GM12865 (cell line): ENCODE data around the gene ATP5PO.

ENCODE experiments used
- DNase-seq: peaks from one replicate; pipeline ENCODE4 v3.0.0; 2010; ENCODE audit warnings: low read depth
- H3K4me3 ChIP-seq: 2 replicates; pipeline ENCODE4 v1.5.1; 2011; ENCODE audit warnings: mild to moderate bottlenecking, low read depth, low read length, control low read depth
- CTCF ChIP-seq: IDR thresholded peaks from 2 replicates; pipeline ENCODE4 v1.5.1; 2011; ENCODE audit warnings: low read length, control low read depth, low read depth, inconsistent platforms; ENCODE audit not compliant: insufficient read depth; ENCODE audit errors: missing control alignments

ATP5PO gene

GRCh38 chr21:33890187-33890586 is 25.4 kb downstream of the ATP5PO start:
- TF ChIP-seq CTCF = no peak
- no peak overlapping the region for H3K4me3 ChIP-seq
- no peak for DNase-seq

GRCh38 chr21:33886321-33886720 is 29.3 kb downstream of the ATP5PO start:
- DNase-seq = no peak
- no peak overlapping the region for H3K4me3 ChIP-seq
- no peak for TF ChIP-seq CTCF

- H3K4me3 ChIP-seq = no peak overlapping the region
- DNase-seq = no peak
- TF ChIP-seq CTCF = no peak
These were observed 30.5 kb downstream of the ATP5PO start for GRCh38 chr21:33885172-33885514.

GRCh38 chr21:33884376-33885171 is 31.0 kb downstream of the ATP5PO start:
- no peak for DNase-seq
- TF ChIP-seq CTCF = no peak
- no peak overlapping the region for H3K4me3 ChIP-seq

- DNase-seq = no peak
- no peak overlapping the region for H3K4me3 ChIP-seq
- no peak for TF ChIP-seq CTCF
These were observed 32.5 kb downstream of the ATP5PO start for GRCh38 chr21:33883118-33883517.

- no peak overlapping the region for H3K4me3 ChIP-seq
- no peak for DNase-seq
- TF ChIP-seq CTCF = no peak
These were observed 33.7 kb downstream of the ATP5PO start for GRCh38 chr21:33881689-33882440.
